BE2C (cell line): ENCODE data around the gene DBP.
"Not testable (repeated sequence)": the region's sequence is repeated elsewhere in the genome, so short reads cannot be mapped to it uniquely, and the experiment has no call there.

Experiments used
- DNase-seq: peaks from one replicate; pipeline ENCODE4 v3.0.0-alpha.2; 2020
- H3K27me3 ChIP-seq: fragments of 250-450 bp; sonication (Bioruptor Pico); 2 replicates; pipeline ENCODE4 v1.5.1; 2020; ENCODE audit warnings: mild to moderate bottlenecking
- H3K36me3 ChIP-seq: fragments of 250-450 bp; sonication (Bioruptor Pico); 2 replicates; pipeline ENCODE4 v1.5.1; 2020; ENCODE audit warnings: mild to moderate bottlenecking
- H3K4me1 ChIP-seq: fragments of 250-450 bp; sonication (Bioruptor Pico); 2 replicates; pipeline ENCODE4 v1.5.1; 2020
- H3K4me3 ChIP-seq: 2 replicates; pipeline ENCODE4 v1.5.1; 2011; ENCODE audit warnings: low read depth, low read length
- H3K9me3 ChIP-seq: fragments of 250-450 bp; sonication (Bioruptor Pico); 2 replicates; pipeline ENCODE4 v1.5.1; 2020
- CTCF ChIP-seq: IDR thresholded peaks from 2 replicates; pipeline ENCODE4 v1.5.1; 2012; ENCODE audit warnings: mild to moderate bottlenecking, low read depth, low read length

The DBP gene

GRCh38 chr19:48635263-48635965 lies 1.8 kb downstream of the DBP start:
- Histone ChIP-seq H3K4me1 (peaks cover 24% of the 10 kb centered on the region), H3K27me3 (no peaks in the 10 kb centered on the region), H3K36me3 (no peaks in the 10 kb centered on the region), H3K4me3 (peak overlapping the region; percentile 65), H3K9me3 (no peaks in the 10 kb centered on the region)
- DNase-seq = peak; percentile 79
- no peak for TF ChIP-seq CTCF

- no peaks in the 10 kb centered on the region for H3K27me3 ChIP-seq
- H3K36me3 ChIP-seq = no peaks in the 10 kb centered on the region
- peak overlapping the region; percentile 45 for H3K4me3 ChIP-seq
- H3K4me1 ChIP-seq = peaks cover 27% of the 10 kb centered on the region
- no peaks in the 10 kb centered on the region for H3K9me3 ChIP-seq
- DNase-seq = peak; percentile 96
- TF ChIP-seq CTCF = no peak
Observed at GRCh38 chr19:48634424-48635262, 2.5 kb downstream of the DBP start.

- peak overlapping the region; percentile 45 for H3K4me3 ChIP-seq
- DNase-seq = no peak
- H3K4me1 ChIP-seq = peaks cover 27% of the 10 kb centered on the region
- no peaks in the 10 kb centered on the region for H3K36me3 ChIP-seq
- H3K27me3 ChIP-seq = no peaks in the 10 kb centered on the region
- TF ChIP-seq CTCF = no peak
- no peaks in the 10 kb centered on the region for H3K9me3 ChIP-seq
Observed at GRCh38 chr19:48634036-48634342, 3.2 kb downstream of the DBP start.

- TF ChIP-seq CTCF = no peak
- Histone ChIP-seq H3K4me3 (peak overlapping the region; percentile 45; the same call in 1 of the 2 replicates), H3K4me1 (peaks cover 23% of the 10 kb centered on the region), H3K9me3 (no peaks in the 10 kb centered on the region), H3K27me3 (no peaks in the 10 kb centered on the region), H3K36me3 (no peaks in the 10 kb centered on the region)
- no peak for DNase-seq
Observed at GRCh38 chr19:48633148-48634035, 3.8 kb downstream of the DBP start.

- H3K27me3 ChIP-seq = no peaks in the 10 kb centered on the region
- no peak for TF ChIP-seq CTCF
- H3K4me1 ChIP-seq = peaks cover 21% of the 10 kb centered on the region
- no peaks in the 10 kb centered on the region for H3K9me3 ChIP-seq
- no peak overlapping the region for H3K4me3 ChIP-seq
- no peak for DNase-seq
- no peaks in the 10 kb centered on the region for H3K36me3 ChIP-seq
Observed at GRCh38 chr19:48632692-48633147, 4.5 kb downstream of the DBP start.

- DNase-seq, H3K27me3 ChIP-seq, H3K9me3 ChIP-seq, H3K36me3 ChIP-seq, H3K4me3 ChIP-seq: not testable (repeated sequence)
- H3K4me1 ChIP-seq = peaks cover 21% of the 10 kb centered on the region
Observed at GRCh38 chr19:48632286-48632685, 4.9 kb downstream of the DBP start.
